ENCODE results near the gene KCNK2. TPM values are rescaled to one million over a fixed set of nuclear protein-coding genes. Genes with fewer than 3 reads are reported as not detected.

The KCNK2 gene
- total RNA-seq, 1 experiment from 2014 or later: 0.44 TPM

GRCh38 chr1:215115760-215116159, 33.2 kb downstream of the KCNK2 start:
- no peak overlapping the region for H3K23ac ChIP-seq (ENCODE audit: insufficient read length, low read depth, low read length)
- no peaks in the 10 kb centered on the region for H4K20me1 ChIP-seq (ENCODE audit: control insufficient read depth, insufficient read depth, insufficient read length)
- no peak overlapping the region for H3K27ac Mint-ChIP-seq
- no peak overlapping the region for H2BK12ac ChIP-seq (ENCODE audit: insufficient read length, low read depth, low read length)
- no peaks in the 10 kb centered on the region for H3K79me2 ChIP-seq (ENCODE audit: insufficient read depth, low read length)
- H3K18ac ChIP-seq (ENCODE audit: insufficient read length, low read depth, low read length): no peak overlapping the region
- no peak overlapping the region for H2BK15ac ChIP-seq (ENCODE audit: low read depth, low read length)
- no peaks in the 10 kb centered on the region for H3K79me1 ChIP-seq (ENCODE audit: insufficient read depth, low read depth, low read length, poor library complexity, severe bottlenecking)
- H3T11ph ChIP-seq (ENCODE audit: low read length): no peak overlapping the region
- H4K8ac ChIP-seq (replicated peaks; ENCODE audit: insufficient read length, low read depth, low read length): no peak overlapping the region
- H3K4ac ChIP-seq (ENCODE audit: low read depth, low read length): no peak overlapping the region
- H3K4me1 ChIP-seq (ENCODE audit: insufficient read depth, low read length): no peaks in the 10 kb centered on the region
- no peak for DNase-seq
- H3K9me3 ChIP-seq (ENCODE audit: control insufficient read depth, low read depth, low read length): no peaks in the 10 kb centered on the region
- H3K36me3 Mint-ChIP-seq (ENCODE audit: insufficient read depth in 1 of 3, low read depth in 3 of 3): no peaks in the 10 kb centered on the region
- no peak overlapping the region for H4K91ac ChIP-seq (ENCODE audit: insufficient read length, low read depth, low read length)
- no peaks in the 10 kb centered on the region for H3K4me1 Mint-ChIP-seq
- WGBS (ENCODE audit: extremely low coverage, insufficient read length, low lambda C conversion rate): no CpG with 5 or more reads among the region's 1 CpG
- no peak overlapping the region for H2BK120ac ChIP-seq (ENCODE audit: low read depth, low read length, poor library complexity, severe bottlenecking)
- H2BK5ac ChIP-seq (ENCODE audit: insufficient read length, low read length): no peak overlapping the region
- no peak overlapping the region for H2BK20ac ChIP-seq (ENCODE audit: low read depth, low read length, poor library complexity, severe bottlenecking)
- H3K27ac ChIP-seq (ENCODE audit: insufficient read length, low read depth, low read length): no peak overlapping the region
- H3K4me2 ChIP-seq (ENCODE audit: insufficient read depth, insufficient read length, low read length): no peak overlapping the region
- no peak overlapping the region for H4K5ac ChIP-seq (ENCODE audit: insufficient read length, low read depth, low read length)
- H3K27me3 Mint-ChIP-seq (ENCODE audit: low read depth): no peaks in the 10 kb centered on the region
- no peaks in the 10 kb centered on the region for H3K23me2 ChIP-seq (ENCODE audit: insufficient read length, low read depth, low read length, poor library complexity, severe bottlenecking)
- H3K9ac ChIP-seq (ENCODE audit: extremely low read depth, insufficient read length, low read length): no peak overlapping the region
- no peaks in the 10 kb centered on the region for H3K27me3 ChIP-seq (ENCODE audit: insufficient read depth, low read length)
- no peak for TF ChIP-seq CTCF (conservative IDR thresholded peaks at IDR 0.05)
- no peak overlapping the region for H3K4me3 Mint-ChIP-seq
- no peak overlapping the region for H3K14ac ChIP-seq (ENCODE audit: insufficient read depth, low read length)
- no peak overlapping the region for H2AFZ ChIP-seq (ENCODE audit: low read length)
- H2AK5ac ChIP-seq (ENCODE audit: insufficient read length, low read length): no peak overlapping the region
- H3K9me3 Mint-ChIP-seq: no peaks in the 10 kb centered on the region
- H3K56ac ChIP-seq (ENCODE audit: insufficient read length, low read depth, low read length): no peak overlapping the region
